HG03066 (cell line): Measurements from ENCODE around the gene C6orf132.
"Not testable (repeated sequence)": the region's sequence is repeated elsewhere in the genome, so short reads cannot be mapped to it uniquely, and the experiment has no call there.

ENCODE experiments used
- ATAC-seq: cut with Tn5 transposase; IDR thresholded peaks from one replicate; pipeline ENCODE4 v1.9.1; 2021; ENCODE audit warnings: low read depth; ENCODE audit not compliant: unreplicated experiment

Gene C6orf132

GRCh38 chr6:42142118-42142835 is at the start of gene C6orf132:
Gene C6orf132 (minus strand): TSS chr6:42142620. CDS start chr6:42142444, 176 bp downstream.
- ATAC-seq: no peak

GRCh38 chr6:42190554-42191183 is 48.2 kb upstream of the C6orf132 start:
- no peak for ATAC-seq

GRCh38 chr6:42188406-42188805 is 46.0 kb upstream of the C6orf132 start:
- ATAC-seq: no peak

- ATAC-seq: no peak
These were observed 43.2 kb upstream of the C6orf132 start for GRCh38 chr6:42185597-42185996.

GRCh38 chr6:42184475-42184874 is 42.1 kb upstream of the C6orf132 start:
- ATAC-seq: no peak

GRCh38 chr6:42182101-42182500 is 39.7 kb upstream of the C6orf132 start:
- ATAC-seq: no peak

GRCh38 chr6:42179945-42180313 is 37.5 kb upstream of the C6orf132 start:
- ATAC-seq: no peak

GRCh38 chr6:42179261-42179944 is 37.0 kb upstream of the C6orf132 start:
- ATAC-seq: no peak

GRCh38 chr6:42177514-42178364 is 35.3 kb upstream of the C6orf132 start:
- no peak for ATAC-seq

GRCh38 chr6:42176981-42177380 is 34.6 kb upstream of the C6orf132 start:
- ATAC-seq: no peak

GRCh38 chr6:42175860-42176259 is 33.4 kb upstream of the C6orf132 start:
- no peak for ATAC-seq

GRCh38 chr6:42173101-42173500 is 30.7 kb upstream of the C6orf132 start, which contains the start of gene GUCA1A:
Gene GUCA1A (plus strand): TSS chr6:42173364. CDS start chr6:42173614, 250 bp downstream.
- ATAC-seq: no peak

GRCh38 chr6:42171813-42172581 is 29.6 kb upstream of the C6orf132 start:
- no peak for ATAC-seq

GRCh38 chr6:42169780-42170179 is 27.4 kb upstream of the C6orf132 start:
- not testable (repeated sequence) for ATAC-seq

GRCh38 chr6:42168650-42169049 is 26.2 kb upstream of the C6orf132 start:
- ATAC-seq: no peak

- ATAC-seq: no peak
These were observed 24.2 kb upstream of the C6orf132 start for GRCh38 chr6:42166444-42167141.

- ATAC-seq: no peak
These were observed 22.6 kb upstream of the C6orf132 start for GRCh38 chr6:42165016-42165415.

- no peak for ATAC-seq
These were observed 21.6 kb upstream of the C6orf132 start for GRCh38 chr6:42163981-42164380.

- no peak for ATAC-seq
These were observed 20.4 kb upstream of the C6orf132 start for GRCh38 chr6:42162812-42163211.
